HFF-Myc (cell line): Measurements from ENCODE around the gene PWP2.

Source experiments
- DNase-seq: peaks from one replicate; pipeline ENCODE4 v3.0.0-alpha.2; 2011; ENCODE audit warnings: low read depth; ENCODE audit errors: extremely low read depth
- H3K4me3 ChIP-seq: replicated peaks from 2 replicates; pipeline ENCODE4 v1.5.1; 2011; ENCODE audit warnings: low read depth, mild to moderate bottlenecking, control low read depth, low read length
- CTCF ChIP-seq: IDR thresholded peaks from 2 replicates; pipeline ENCODE4 v1.5.1; 2012; ENCODE audit warnings: mild to moderate bottlenecking, low read depth, low read length, control low read depth; ENCODE audit errors: missing control alignments

PWP2 gene

DNA sequence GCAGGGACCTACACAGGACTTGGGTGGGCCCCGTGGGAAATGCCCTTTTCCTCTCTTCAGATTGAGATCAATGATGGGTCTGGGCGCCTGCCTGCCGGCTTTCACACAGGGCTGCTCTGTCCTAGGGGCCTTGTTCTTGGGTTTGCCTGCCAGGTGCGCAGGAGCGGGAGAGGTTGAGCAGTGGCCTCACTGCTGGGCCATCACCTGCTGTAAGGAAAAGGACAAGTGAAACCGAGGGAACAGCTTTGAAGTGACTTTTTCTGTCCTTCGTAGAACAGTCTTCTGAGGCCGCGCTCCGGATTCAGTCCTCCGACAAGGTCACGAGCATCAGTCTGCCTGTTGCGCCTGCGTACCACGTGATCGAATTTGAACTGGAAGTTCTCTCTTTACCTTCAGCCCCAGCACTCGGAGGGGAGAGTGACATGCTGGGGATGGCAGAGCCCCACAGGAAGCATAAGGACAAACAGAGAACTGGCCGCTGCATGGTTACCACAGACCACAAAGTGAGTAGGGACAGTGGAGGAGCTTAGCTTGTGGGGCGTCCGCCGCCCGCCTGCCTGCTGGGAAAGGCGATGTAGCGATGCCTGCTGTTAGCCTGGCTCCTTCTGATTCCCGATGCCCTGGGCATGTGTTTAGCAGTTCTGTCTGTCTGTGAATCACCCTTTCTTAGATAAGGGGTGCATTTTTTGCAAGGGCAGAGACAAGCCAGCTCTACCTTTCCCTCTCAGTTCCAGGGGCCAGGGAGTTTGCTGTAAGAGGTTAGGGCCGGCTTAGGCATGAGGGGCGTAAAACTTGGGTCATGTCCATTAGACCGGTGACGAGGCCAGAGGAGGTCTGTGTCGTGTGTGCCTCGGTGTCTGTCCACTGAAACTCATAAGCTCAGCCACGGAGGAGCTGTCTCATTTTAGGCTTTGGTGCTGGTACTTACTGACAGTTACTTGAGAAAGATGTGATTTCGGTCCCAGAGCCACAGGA is 19.5 kb upstream of the PWP2 start:
- DNase-seq, result no peak
- no peak overlapping the region for H3K4me3 ChIP-seq
- TF ChIP-seq CTCF, result no peak

DNA sequence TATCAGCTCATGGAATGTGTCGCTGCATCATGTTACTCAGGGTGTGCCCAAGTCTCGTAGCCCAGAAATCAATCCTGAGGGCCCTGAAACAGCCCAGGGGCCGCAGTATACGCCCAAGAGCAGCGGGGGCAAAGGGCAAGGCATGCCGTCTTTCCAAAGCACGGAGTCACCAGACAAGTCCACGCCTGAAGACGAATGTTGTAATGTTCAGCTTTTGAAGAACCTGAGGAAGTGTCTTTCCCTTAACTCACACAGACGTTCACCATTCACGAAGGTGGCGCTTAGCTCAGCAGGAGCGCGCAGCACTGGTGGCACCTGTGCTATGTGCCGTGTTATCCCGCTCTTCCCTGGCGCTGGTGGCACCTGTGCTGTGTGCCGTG is 18.8 kb upstream of the PWP2 start:
- no peak overlapping the region for H3K4me3 ChIP-seq
- no peak for TF ChIP-seq CTCF
- no peak for DNase-seq

DNA sequence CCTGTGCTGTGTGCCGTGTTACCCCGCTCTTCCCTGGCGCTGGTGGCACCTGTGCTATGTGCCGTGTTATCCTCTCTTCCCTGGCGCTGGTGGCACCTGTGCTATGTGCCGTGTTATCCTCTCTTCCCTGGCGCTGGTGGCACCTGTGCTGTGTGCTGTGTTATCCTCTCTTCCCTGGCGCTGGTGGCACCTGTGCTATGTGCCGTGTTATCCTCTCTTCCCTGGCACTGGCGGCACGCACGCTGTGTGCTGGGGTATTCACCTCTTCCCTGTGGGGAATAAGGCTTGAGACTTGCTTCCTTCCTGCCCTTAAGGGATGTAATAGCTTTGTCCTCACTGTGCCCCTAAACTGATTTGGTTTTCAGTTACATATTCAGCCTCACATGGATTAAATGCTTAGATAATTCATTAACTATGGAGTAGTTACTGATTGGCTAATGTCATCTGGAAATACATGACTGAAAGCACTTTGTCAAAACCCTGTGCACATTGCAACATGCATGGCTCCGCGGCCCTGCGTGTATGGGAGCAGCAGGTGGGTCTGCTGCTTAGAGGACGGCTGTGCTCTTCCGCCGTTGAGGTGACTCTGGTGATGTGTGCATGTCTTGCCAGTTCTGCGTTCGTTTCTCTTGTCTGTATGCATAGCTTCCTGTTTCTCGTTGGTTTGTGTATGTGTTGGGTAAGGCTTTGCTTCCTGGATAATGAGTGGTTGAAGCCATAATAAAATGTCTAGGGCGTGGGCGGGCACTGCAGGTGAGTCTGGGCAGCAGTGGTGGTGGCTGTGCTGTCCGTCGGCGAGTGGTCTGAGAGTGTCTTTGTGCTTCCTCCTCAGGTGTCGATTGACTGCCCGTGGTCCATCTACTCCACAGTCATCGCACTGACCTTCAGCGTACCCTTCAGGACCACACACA is 17.9 kb upstream of the PWP2 start:
- no peak for DNase-seq
- no peak overlapping the region for H3K4me3 ChIP-seq
- no peak for TF ChIP-seq CTCF

DNA sequence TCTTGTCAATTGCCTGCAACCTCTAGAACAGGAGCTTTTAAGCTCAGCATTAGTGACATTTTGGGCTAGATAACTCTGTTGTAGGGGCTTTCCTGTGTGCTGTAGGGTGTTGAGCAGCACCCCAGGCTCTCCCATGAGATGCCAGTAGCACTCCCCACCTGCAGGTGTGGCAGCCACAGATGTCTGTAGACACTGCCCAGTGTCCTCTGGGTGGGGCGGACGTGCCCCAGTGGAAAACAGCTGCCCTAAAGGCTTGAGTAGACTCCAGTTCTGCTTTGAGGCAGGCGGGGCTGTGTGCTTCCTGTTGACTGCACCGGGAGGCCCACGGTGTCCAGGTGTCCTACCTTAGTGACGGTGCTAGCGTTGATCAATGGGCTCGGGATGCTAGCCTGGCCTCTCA is 16.9 kb upstream of the PWP2 start:
- no peak overlapping the region for H3K4me3 ChIP-seq
- DNase-seq, result no peak
- TF ChIP-seq CTCF, result no peak

- no peak for DNase-seq
- no peak for TF ChIP-seq CTCF
- no peak overlapping the region for H3K4me3 ChIP-seq
Measured at GRCh38 chr21:44092211-44092610, 15.0 kb upstream of the PWP2 start.

DNA sequence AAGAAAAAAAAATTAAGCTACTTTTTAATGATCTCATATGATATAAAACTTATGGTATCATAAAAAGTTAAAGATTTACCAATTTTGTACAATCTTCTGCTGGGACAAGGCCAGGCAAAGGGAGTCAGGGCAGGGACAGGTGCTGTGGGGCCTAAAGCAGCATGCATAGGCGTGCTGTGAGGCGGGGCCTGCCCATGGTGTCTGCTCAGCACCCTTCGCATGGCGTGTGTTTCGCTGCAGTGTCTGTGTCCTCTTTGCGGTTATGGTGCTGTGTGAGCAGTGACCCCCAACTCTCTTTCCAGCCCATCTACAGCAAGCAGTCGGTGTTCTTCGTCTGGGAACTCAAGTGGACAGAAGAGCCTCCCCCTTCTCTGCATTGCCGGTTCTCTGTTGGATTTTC is 13.4 kb upstream of the PWP2 start:
- no peak for TF ChIP-seq CTCF
- H3K4me3 ChIP-seq, result no peak overlapping the region

More for the DNA sequence above, 13.4 kb upstream of the PWP2 start:
- DNase-seq, result no peak
